Mucosa of descending colon (tissue), 3 donors: Measurements from ENCODE around the gene PPP2R3B. TPM values are rescaled to one million over a fixed set of nuclear protein-coding genes. Genes with fewer than 3 reads are reported as not detected.

ENCODE experiments used
- ATAC-seq: fragments of 200-7000 bp; cut with Tn5 transposase; one replicate; pipeline ENCODE4 v1.9.1; 2020; ENCODE audit warnings: mild to moderate bottlenecking, moderate library complexity
- DNase-seq, 3 donors: peaks; one replicate each; pipeline ENCODE4 v3.0.0-alpha.2; 2020
- H3K36me3 ChIP-seq: fragments of 200-600 bp; one replicate; pipeline ENCODE4 v1.8.0; 2021; ENCODE audit warnings: low read depth, mild to moderate bottlenecking
- H3K4me1 ChIP-seq: fragments of 200-600 bp; one replicate; pipeline ENCODE4 v1.8.0; 2021; ENCODE audit warnings: low read depth, mild to moderate bottlenecking
- H3K4me3 ChIP-seq: fragments of 200-600 bp; one replicate; pipeline ENCODE4 v1.8.0; 2021; ENCODE audit warnings: mild to moderate bottlenecking
- H3K9me3 ChIP-seq: fragments of 200-600 bp; one replicate; pipeline ENCODE4 v1.8.0; 2021; ENCODE audit warnings: mild to moderate bottlenecking
- intact Hi-C, 2 donors: fragments of 100-400 bp; cut with DNase I in 1 of 2; cut with micrococcal nuclease in 1 of 2; formaldehyde crosslinking; loops; one replicate each; pipeline versions ENCODE4 v1.11.0 to v1.11.1; 2022; cut with DNase I, micrococcal nuclease
- total RNA-seq, 3 donors: library from RNA; stranded (reverse); fragmentation: NEBNext Ultra II Directional in 2 of 3; extraction: Animal tissue kit (Norgen Biotek cat#: 25700) in 2 of 3; gene quantifications; one replicate each; pipeline versions ENCODE4 v1.2.1 to v1.2.4, GENCODE V29; 2021 to 2023
- TF ChIP-seq, protein P1 (sequence below): fragments of 200-600 bp; IDR thresholded peaks from one replicate; pipeline ENCODE4 v1.8.0; 2022; ENCODE audit warnings: antibody characterized with exemption, mild to moderate bottlenecking
- donor health status: DM: no; HTN: no; CAD: no; lungs with moderate emphysema.
- donor health status: DM: no; HTN: no; CAD: no.
- donor health status: DM: no; HTN: yes; CAD: no.

PPP2R3B gene
- total RNA-seq, 3 donors from 2014 or later = 9.2 to 11.6 (median 11.2) TPM

DNA sequence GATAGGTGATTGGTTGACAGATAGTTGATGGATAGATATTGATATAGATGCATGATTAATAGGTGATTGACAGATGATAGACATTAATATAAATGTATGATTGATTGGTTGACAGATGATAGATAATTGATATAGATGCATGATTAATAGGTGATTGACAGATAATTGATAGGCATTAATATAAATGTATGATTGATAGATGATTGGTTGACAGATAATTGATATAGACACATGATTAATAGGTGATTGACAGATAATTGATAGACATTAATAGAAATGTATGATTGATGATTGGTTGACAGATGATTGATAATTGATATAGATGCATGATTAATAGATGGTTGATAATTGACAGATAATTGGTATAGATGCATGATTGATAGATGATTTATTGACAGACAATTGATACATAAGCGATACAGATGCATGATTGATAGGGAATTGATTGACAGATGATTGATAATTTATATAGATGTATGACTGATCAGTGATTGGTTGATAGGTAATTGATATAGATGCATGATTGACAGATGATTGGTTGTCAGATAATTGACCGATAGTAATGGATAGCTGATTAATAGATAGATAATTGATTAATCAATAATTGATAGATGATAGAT, 44.9 kb upstream of the PPP2R3B start:
- intact Hi-C loops = no loop called here
- TF ChIP-seq, protein P1, sequence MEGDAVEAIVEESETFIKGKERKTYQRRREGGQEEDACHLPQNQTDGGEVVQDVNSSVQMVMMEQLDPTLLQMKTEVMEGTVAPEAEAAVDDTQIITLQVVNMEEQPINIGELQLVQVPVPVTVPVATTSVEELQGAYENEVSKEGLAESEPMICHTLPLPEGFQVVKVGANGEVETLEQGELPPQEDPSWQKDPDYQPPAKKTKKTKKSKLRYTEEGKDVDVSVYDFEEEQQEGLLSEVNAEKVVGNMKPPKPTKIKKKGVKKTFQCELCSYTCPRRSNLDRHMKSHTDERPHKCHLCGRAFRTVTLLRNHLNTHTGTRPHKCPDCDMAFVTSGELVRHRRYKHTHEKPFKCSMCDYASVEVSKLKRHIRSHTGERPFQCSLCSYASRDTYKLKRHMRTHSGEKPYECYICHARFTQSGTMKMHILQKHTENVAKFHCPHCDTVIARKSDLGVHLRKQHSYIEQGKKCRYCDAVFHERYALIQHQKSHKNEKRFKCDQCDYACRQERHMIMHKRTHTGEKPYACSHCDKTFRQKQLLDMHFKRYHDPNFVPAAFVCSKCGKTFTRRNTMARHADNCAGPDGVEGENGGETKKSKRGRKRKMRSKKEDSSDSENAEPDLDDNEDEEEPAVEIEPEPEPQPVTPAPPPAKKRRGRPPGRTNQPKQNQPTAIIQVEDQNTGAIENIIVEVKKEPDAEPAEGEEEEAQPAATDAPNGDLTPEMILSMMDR = no peak

DNA sequence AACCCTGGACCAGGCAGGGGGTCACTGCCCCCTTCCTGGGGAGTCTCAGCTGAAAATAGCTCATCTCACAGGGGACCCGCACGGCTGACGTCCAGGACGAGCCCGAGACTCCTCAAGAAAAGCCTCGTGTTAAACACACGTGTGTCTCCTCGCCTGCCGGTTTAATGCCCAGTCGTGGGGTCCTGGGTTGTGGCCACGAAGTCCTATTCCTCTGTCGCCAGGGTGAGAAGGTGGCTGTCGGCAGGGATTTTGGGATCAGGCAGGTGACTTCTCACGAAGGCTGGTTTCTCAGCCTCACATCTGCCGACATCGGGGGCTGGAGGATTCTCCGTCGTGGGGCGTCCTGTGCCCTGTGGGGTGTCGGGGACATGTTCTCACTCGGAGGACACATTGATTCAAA, 44.3 kb upstream of the PPP2R3B start:
- TF ChIP-seq, protein P1 = no peak
- Histone ChIP-seq H3K36me3 (no peaks in the 10 kb centered on the region), H3K4me1 (no peaks in the 10 kb centered on the region), H3K9me3 (no peaks in the 10 kb centered on the region), H3K4me3 (no peak overlapping the region)
- no peak for DNase-seq
- no peak for ATAC-seq
- intact Hi-C loops = no loop called here

More for the DNA sequence above, 44.9 kb upstream of the PPP2R3B start:
- no peaks in the 10 kb centered on the region for H3K4me1 ChIP-seq
- H3K9me3 ChIP-seq = no peaks in the 10 kb centered on the region
- H3K4me3 ChIP-seq = no peak overlapping the region
- no peak for ATAC-seq
- DNase-seq = no peak
- H3K36me3 ChIP-seq = no peaks in the 10 kb centered on the region

DNA sequence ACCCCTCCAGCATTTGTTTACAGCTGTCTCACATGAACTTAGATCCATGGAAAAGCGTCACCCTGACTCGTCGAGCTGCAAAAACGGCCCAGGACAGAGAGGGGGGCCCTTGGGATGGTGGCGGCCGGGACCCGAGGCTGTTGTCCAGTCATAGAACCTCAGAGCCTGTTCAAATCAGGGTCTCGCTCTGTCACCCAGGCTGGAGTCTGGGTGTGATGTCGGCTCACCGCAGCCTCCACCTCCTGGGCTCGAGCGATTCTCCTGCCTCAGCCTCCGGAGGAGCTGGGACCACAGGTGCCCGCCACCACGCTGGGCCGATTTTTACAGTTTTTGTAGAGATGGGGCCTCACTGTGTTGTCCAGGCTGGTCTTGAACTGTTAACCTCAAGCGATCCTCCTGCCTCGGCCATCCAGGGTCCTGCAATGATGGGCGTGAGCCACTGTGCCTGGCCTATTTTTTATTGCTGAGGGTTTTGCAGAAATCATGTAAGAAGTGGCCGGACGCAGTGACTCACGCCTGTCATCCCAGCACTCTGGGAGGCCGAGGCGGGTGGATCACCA, 42.6 kb upstream of the PPP2R3B start:
- ATAC-seq (no peak), DNase-seq (no peak)
- intact Hi-C loops = no loop called here
- no peak overlapping the region for H3K4me3 ChIP-seq
- H3K4me1 ChIP-seq = no peaks in the 10 kb centered on the region
- H3K9me3 ChIP-seq = no peaks in the 10 kb centered on the region
- H3K36me3 ChIP-seq = no peaks in the 10 kb centered on the region
- TF ChIP-seq, protein P1 = no peak

DNA sequence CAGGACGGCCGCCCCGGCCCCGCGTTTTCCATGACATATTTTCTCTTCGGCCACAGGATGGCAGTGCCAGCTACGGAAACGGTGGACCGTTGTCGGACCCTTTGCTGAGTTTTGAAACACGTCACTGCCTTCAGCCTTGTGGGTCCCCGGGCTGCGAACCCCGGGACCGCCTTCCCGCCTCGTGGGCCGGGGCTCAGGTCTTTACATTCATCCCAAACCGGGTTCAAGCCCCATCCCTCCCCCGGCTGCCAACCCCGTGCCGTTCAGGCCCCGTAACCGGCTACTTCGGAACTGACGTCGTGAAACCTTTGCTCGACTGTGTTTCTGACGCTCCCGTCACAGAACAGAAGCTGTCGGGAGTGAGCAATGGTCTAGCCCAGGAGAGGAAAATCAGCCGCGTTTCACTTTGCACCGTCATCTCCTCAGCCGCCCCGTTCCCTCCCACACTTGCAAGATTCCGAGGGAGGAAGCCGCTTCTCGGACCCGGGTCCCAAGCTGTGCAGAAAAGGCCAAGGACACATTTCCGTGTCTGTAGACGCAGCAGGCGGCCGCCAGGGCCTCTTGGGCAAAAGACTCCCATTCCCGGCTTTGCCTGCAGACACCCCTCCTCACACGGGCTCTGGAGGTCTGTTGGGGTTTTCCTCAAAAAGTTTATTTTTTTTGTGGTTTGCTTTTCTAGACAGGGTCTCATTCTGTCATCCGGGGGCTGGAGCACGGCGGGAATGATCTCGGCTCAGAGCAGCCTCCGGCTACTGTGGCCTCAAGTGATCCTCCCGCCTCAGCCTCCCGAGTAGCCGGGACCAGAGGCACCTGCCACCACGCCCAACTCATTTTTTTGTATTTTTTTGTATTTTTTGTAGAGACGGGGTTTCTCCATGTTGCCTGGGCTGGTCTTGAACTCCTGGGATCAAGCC, 41.4 kb upstream of the PPP2R3B start:
- DNase-seq = peak in 1 of 3 donors; percentile 13
- TF ChIP-seq, protein P1 = no peak
- intact Hi-C loops = no loop called here
- Histone ChIP-seq H3K4me3 (no peak overlapping the region), H3K36me3 (no peaks in the 10 kb centered on the region), H3K4me1 (no peaks in the 10 kb centered on the region), H3K9me3 (no peaks in the 10 kb centered on the region)
- ATAC-seq = no peak

DNA sequence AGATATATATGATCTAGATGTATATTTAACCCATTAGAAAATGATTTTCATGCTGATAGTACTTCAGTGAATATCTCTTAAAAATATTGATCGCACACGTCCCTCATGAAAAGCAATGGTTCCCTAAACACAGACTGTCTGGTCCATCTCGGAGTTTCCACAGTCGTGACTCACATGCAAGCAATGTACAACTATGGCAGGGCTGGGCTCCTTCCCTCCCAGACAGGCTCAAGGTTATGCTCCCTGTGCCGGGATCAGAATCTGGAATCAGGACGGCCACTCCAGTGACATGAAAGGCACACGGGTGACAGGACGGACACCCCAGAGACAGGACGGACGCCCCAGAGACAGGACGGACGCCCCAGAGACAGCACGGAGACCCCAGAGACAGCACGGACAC, 40.2 kb upstream of the PPP2R3B start:
- H3K36me3 ChIP-seq = no peaks in the 10 kb centered on the region
- ATAC-seq = no peak
- H3K4me1 ChIP-seq = no peaks in the 10 kb centered on the region
- TF ChIP-seq, protein P1 = no peak
- H3K4me3 ChIP-seq = no peak overlapping the region
- DNase-seq = no peak
- intact Hi-C loops = no loop called here
- H3K9me3 ChIP-seq = no peaks in the 10 kb centered on the region
